Activated T-helper 1 cell treated with anti-CD3 and anti-CD28 coated beads, Interleukin-2, amount 50 U/mL, for 16 hours (primary cell): Measurements from ENCODE around the gene GALNT10.

Source experiments
- DNase-seq, 2 donors: peaks; one replicate each; pipeline ENCODE4 v3.0.0-alpha.2; 2020; ENCODE audit warnings: low read depth in 1 of 2, low spot score in 1 of 2

GALNT10 gene

DNA sequence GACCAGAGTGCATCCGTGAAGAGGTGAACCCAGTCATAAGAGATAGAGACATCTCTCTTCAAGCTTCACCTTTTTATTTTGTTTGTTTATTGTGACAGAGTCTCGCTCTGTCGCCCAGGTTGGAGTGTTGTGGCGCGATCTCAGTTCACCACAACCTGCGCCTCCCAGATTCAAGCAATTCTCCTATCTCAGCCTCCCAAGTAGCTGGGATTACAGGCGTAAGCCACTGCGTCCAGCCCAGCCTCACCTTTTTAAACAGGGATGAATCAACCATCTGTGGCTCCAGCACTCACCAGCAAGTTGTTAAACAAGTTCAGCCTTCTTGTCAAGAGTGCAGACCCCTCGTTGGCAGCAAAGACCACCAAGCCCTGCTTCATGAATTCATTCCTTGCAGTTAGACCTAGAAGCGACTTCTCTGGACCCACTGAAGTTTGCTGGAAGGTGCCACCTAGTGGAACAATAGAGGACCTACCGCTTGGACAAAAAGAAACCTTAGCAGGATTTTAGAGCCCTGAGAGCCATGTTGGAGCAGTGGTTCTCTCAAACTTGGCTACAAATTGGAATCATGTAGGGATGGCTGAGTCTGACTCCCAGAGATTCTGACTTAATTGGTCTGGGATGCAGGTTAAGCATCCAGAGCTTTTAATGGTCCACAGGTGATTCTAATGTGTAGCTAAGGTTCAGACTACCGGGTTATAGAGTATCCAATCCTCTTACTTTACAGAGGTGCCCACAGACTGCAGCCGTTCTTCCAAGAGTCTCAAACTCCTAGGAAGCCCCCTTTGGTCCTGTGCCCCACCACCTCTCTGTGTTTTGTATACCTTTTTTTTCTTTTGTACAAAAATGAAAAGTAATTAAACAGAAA is 10.5 kb upstream of the GALNT10 start:
- DNase-seq, result no peak

DNA sequence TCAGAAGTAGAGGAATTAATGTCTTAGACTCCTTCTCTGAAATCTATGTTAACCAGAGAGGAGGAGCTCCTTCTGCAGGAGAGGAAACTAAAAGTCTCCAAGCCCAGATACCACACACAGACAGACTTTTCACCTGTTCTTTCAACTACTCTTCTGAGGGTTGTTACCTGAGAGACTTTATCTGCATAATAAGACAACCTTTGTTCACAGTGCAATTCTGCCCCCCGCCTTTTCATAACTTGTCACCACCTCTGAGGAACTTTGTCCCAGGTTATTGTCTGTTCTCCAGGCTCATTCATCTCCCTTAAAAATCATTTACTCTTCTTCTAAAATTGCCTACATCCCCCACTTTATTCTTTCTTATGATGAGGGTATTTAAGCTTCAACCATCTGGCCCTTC is 9.4 kb upstream of the GALNT10 start:
- no peak for DNase-seq

DNA sequence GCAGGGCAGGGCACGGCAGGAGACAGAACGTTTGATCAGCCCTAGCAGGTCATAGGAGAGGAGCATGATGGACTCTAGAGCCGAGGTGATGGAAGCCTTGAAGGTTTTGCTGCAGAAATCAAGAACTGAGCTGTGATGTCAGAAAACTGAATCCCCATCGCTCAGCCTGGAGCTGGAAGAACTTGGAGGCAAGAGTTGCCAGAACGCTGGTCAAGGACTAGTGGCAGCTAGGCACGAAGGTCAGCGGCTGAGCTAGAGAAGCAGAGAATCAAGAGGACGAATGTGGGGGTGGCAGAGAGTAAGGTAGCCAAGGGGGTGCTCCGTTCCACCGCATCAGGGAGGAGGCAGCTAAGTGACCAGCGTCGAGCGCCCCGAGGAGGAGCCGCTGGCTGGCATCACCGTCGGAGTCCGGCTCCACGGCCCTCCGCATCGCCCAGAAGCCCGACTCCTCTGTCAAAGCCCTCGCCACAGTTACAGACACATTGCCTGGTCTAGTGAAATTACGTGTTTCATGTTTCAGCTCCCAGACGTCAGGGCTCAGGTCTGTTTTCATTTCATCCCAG is 1.2 kb upstream of the GALNT10 start:
- DNase-seq, result no peak

DNA sequence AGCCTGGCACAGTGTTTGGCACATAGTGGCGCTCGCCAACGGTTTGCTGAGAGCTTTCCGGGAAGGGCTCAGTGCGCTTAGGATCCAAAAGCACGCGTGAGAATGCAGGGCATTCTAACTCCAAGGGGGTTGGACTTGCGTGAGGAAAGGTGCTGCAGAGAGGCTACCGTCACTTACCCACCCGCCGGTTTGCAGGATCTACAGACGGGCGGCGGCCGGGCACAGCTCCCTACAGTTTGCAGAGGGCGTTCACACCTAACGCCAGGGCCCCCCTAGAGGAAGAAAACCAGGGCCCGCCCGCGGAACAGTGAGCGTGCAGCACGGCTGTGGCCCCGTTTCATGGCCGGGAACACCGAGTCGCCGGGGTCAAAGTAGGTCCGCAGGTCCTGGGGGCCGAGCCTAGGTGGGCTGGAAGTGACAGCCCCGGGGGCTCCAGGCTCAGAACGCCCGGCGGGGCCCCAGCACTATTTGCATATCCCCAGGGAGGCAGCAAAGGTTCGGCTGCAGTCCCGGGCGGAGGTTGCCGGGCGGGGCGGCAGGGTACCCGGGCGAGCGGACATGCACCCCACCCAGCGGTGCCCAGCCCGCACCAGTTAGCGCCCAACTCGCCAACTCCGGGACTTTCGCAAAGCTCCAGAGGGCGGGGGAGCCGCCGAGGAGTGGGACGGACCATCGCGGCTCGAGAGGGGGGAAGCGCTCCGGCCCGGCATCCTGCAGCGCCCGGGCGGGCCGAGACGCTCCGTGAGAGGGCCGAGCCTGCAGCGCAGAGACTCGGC is 526 bp upstream of the GALNT10 start:
- peak; percentile 59 to 67 for DNase-seq

DNA sequence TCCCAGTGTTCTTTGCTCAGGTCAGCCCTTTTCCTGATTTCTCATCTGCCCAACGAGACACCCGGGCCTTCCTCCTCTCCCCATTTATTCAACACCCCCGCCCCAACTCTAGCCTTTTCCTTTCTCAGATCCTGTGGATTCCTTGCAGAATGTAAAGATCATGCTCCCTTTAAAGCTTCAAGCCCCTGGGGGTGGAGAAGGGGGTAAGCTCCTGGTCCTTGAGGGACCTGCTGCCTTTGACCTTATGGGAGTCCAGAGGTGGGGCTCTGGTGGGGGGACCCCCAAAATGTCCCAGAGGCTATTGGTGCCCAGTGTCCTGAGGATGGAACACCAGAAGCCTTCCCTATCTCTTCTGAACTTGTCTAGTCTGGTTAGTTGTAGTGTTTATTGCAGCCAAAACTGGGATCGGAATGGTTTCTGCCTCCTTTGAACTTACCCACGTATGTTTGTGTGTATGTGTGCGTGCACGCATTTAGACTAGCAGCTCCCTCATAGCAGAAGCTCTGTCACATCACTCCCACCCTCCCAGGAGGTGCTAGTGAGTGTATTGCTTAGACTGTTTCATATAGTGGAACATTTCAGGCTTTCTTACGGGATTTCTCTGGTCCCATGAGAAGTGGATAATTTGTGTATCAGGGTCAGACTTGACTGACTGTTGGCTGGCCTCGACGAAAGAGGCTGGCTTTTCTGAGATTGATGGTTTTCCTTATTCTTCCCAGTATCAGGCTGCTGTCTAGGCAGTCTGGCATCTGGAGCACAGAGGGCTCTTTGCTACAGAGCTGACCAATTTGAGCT is 1.1 kb downstream of the GALNT10 start:
- no peak for DNase-seq

DNA sequence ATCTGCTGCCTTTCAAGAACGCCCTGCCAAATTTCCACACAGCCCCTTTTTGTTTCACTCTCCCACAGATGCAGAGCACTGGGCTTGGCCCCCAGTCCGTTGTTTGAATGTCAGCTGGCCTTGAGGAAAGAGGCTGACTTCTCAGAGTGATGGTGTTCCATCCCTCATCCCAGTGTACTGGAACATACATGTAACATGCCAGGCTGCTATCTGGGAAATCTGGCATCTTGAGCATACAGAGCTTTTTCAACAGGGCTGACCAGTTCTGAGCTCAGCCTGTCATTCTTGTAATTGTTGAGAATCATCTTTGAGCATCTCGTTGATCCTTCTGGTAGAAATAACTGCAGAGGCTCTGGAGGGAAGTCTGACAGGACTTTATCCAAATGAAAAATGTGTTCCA is 2.8 kb downstream of the GALNT10 start:
- no peak for DNase-seq

DNA sequence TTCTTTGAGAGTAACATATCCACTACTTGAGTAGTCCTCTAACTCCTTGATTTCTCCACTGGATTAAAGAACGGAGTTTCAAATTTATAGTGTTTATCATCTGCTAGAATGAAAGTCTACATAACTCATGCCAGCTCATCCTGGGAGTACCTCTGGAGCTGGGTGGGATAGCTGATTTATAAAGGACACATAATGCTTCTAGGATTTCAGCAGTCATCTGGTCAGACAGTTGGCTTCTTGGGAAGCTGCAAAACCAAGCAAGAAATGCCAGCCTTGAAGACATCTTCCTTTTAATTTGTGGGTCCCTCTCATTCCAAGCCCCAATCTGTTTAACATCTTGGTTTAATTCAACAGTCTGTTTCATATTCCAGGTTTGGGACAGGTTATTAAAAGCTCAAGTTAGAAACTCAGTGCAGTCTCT is 3.2 kb downstream of the GALNT10 start:
- no peak for DNase-seq

DNA sequence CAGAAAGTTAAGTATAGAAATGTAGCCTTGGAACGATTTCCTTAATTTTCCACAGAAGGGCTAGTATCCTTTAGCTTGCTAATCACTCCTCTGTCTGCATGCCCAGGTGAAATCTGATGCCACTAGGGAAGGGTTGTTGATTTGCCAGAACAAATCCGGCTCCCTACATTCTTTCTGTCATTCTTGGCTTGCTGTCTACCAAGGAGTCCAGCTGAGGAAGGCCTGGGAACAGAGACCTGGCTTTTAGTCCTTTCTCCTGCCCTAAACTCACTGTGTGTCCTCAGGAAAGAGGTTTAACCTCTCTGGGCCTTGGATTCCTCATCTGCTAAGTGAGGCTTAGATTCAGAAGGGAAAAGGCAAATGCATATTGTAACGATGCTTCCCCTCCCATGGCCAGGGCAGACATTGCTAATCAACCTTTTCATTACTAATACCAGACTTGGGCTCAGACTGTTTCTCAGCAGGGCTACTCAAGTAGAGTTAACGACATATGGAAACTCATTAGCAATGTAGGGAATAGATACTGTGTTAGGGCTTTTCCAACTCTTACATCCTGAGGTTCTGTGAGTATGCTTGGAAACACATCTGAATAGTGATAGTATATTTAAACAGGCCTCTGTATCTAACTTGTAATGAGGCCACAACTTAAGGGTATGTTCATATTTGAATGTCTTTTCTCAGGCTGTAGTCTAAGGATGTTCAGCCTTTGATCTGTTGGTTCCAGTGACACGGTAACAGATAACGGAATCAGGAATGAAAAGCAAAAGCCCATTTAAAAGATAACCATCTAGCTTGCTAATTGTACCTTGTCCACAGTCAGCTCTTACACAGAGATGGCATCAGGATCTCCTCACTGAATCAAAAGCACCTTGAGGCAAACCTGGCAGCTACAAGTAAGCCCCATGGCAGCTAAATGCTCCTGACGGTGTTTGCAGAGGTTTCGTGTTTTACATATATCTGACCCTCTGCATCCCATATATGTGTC is 4.1 kb downstream of the GALNT10 start:
- no peak for DNase-seq

DNA sequence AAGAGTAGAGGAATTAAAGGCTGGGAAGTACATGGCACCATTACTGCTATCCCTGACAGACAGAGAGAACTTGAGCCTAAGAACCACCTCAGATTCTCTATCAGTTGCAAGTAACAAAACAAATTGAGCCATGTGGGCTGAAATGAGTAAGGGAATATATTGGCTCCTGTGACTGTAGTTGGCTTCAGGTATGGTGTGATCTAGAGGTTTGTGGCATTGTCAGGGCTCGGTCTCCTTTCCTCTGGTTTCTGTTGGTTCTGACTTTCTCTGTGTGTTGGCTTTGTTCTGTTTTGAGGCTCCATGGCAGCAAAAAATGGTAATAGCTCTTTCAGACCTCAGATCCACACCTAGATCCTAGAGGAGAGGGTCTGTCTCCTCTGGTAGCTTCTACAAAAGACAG is 5.7 kb downstream of the GALNT10 start:
- DNase-seq, result no peak

DNA sequence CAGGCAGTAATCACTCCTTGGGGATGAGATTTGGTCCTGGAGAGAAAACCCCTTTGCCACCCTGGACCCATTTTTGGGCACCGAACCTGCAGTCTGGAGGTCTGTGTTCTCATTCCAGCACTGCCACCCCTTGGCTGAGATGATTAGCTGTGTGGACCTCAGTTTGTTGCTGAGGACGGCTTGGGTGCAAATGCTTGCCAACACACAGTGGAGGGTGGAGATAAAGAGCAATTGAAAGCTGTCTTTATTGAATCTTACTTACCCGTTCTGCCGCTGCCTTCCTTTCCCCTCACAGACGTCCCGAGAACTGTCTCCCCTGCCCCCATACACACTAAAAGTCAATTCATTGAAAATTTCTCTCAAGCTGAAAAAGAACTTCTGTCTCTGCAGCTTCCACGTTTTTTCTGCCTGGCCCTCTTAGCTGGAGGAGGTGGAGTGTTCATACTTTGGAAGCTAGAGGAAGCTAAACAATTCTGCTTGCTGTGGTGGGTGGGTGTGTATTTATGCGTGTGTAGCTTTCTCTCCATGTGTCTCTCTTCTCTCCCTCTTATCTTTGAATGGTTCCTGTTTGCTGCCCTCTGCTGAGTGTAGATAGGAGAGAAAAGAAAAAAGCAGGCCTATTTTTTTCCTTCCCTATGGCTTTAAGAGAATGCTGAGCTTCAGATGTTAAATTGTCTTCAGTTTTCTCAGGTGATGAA is 6.6 kb downstream of the GALNT10 start:
- no peak for DNase-seq

DNA sequence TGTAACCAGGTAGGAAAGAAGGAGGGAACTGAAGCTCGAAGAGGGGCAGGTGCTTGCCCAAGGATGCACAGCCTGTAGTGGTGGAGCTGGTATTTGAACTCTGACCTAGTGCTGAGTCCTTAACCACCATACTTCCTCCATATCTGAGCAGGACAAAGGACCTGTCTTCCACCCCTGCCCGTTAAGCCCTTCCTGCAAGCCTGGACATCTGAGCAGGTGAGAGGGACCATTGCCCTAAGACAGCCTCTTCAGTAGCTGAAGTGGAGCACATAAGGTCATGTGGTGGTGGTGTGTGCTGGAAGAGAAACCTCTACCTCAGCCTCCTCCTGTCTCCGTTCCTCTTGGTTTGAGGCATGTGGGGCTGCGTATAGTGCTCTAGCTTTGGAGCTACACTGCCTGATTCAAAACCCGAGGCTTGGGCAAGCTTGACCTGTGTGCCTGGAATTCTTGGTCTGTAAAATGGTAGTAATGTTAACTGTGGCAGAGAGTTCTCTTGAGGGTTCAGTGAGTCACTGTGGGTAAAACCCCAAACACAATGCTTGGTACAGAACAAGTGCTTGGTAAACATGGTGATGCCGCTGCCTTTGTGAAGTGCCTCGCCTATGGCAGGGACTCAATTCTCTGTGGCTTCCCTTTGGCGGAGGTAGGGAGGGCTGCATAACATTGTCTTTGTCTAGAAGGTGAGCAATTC is 7.4 kb downstream of the GALNT10 start:
- DNase-seq, result peak in 1 of 2 donors; percentile 42

DNA sequence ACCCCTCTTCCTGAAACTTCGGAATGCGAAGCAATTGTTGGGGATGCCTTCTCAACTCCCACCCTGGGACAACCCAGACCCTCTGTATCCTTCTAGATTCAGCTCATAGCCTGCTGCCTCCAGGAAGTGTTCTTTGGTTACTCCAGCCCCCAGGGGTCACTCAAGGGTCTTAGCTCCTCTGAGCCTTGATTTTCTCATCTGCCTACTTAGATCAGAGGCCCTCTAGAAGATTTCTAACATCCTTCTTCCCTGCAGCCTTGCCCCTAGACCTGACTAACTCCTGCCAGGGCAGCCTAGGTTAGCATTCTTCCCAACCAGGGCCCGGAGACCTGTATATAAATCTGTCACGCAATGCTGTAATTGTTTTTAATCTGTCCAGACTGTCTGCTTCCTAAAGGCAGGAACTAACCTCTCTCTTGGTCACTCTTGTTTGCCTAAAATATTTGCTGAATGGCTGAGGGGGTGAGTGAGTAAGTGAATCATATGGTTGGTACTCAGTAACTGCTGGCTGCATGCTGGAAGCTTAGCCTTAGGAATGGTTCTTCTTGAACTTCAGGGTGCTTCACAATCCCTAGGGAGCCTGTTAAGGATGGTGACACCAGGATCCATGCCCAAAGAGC is 8.2 kb downstream of the GALNT10 start:
- no peak for DNase-seq

DNA sequence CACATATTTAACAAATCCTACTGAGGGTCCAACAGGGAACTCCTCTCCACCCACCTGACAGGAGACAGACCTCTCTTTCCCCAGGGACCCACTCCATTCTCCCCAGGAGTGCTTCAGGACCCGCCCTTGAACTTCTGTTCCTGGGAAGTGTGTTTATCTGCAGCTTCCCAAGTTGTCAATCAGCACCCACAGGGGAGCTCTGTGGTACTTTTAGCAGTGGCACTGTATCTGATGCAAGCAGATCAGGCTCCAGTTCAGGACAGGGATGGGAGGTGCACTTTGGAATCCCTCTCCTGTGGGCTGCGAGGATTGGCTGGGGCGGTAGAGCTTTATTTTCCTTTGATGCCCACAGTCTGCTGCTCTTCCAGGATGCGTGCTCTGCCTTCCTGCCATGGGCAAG is 8.7 kb downstream of the GALNT10 start:
- no peak for DNase-seq

DNA sequence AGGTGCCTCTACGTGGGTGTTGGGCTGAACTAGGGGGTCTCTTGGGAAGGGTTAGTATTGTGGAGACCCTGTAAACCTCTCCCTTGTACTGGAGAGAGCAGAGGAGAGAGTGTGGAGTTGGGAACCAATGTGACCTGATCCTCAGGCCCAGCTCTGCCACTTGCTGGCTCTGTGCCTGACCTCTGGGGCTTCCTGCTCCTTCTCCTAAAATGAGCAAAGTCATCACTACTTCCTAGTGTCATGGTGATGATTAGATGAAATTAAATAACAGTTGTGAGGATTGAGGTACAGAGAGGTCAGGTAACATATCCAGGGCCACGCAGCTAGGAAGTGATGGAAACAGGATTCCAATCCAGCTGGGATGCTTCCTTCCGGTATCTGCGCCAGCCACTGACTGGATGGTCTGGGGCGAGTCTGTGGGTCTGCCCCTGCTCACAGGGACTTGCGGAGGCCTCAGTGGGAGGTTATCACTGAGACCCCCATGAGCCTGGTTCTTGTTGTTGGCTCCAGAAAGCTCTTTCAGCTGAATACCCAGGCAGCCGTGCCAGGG is 9.2 kb downstream of the GALNT10 start:
- DNase-seq, result no peak

DNA sequence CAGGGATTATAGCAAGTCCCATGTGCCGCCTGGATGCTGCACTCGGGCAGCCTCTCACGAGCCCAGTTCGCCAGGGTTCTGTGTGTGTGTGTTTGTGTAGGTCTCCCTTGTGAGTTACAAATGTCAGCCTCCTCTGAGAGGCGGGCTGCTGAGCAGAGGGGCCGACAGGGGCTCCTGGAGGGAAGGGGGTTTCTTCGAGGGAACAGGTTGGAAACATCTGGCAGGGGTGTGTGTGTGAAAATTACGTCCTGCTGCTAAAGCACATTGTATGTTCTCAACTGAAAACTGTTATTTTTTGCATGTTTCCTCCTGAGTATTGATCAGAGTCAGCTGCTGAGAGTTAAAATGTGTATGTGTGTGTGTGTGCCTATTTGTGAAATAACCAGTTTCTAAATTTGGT is 9.7 kb downstream of the GALNT10 start:
- no peak for DNase-seq

DNA sequence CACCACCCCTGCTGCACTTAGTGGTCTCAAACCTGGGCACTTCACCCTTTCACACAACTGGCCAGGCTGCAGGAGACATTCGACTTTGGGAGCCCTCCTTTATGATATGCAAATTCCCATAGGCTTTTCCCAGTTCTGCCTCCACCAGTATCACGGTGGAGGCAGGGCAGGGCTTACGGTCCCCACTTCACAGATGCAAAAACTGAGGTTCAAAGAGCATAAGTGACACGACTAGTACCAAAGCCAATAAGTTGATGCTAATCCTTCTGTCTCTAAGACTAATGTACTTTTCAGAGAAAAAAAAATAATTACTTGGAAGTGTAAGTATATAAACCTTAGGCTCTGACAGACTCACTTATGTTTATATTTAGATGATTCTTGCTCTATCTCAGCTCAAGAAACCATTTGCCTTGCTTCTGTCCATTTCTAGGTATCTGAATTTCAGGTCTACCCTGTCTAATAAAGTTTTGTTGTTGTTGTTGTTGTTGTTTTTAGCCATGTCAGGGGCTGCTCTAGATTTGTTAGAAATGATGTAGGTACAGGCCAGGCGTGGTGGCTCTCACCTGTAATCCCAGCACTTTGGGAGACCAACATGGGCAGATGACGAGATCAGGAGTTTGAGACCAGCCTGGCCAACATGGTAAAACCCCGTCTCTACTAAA is 10.7 kb downstream of the GALNT10 start:
- no peak for DNase-seq

DNA sequence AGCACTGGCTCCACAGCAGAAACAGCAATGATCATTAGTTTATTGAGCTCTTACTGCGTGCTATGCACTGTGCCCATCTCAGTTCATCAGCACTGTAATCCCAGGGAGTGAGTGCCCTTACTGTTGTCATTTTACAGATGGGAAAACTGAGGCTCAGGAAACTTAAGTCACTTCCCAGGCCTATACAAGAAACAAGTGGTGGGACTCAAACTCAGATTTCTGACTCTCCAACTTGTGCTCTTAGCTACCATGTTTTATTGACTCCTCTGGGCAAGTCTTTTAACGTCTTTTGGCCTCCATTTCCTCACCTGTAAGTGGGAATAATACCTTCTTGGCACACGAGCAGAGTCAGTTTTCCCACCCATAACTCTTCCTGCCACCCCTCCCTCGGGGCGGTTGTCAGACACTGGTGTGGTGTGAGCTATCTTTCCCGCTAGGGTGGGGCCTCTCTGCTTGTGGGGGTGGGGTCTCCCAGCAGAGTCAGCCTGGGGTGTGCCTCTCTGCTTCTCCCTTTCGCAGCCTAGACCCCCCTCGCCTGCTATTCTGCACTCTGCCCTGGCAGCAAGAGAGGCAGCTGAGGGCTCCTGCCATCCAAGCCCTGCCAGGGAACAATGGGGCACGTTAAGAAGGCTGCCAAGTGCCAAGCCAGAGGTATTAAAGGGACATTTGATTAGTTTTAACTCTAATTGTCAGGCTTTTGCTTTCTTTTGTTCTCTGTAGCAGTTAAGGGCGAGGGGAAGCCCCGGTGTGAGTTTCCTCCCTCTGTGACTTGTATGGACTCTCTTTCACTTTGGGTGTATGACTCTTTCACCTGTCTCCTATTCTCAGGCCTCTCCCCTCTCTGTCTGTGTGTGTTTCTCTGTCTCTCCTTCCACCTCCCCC is 12.1 kb downstream of the GALNT10 start:
- peak in 1 of 2 donors; percentile 24 for DNase-seq
